H1 (cell line): ENCODE results near the gene RPL7A. TPM values are rescaled to one million over a fixed set of nuclear protein-coding genes. Genes with fewer than 3 reads are reported as not detected.
A peak's percentile ranks its signal among the peaks of the same experiment; 100 is the strongest.

Experiments used
- BCL11A ChIP-seq, 2 experiments: IDR thresholded peaks; one replicate each; pipeline ENCODE4 v1.6.1; 2011; ENCODE audit warnings: low read depth in 2 of 2, low read length in 2 of 2, mild to moderate bottlenecking in 2 of 2
- BRCA1 ChIP-seq: IDR thresholded peaks from 2 replicates; pipeline ENCODE4 v1.6.1; 2012; ENCODE audit warnings: low read depth, low read length, improper control_type of control experiment
- CTCF ChIP-seq, 3 experiments: IDR thresholded peaks; 1 replicate in 2 of 3; 2 replicates in 1 of 3; pipeline versions ENCODE4 v1.5.1 to v1.6.1; 2011; ENCODE audit warnings: low read length in 3 of 3, mild to moderate bottlenecking in 3 of 3, inconsistent platforms in 2 of 3, low read depth in 1 of 3, moderate library complexity in 1 of 3; ENCODE audit not compliant: insufficient read depth in 1 of 3; ENCODE audit errors: control extremely low read depth in 1 of 3
- MAX ChIP-seq: IDR thresholded peaks from 2 replicates; pipeline ENCODE4 v1.6.1; 2012; ENCODE audit warnings: inconsistent platforms
- POLR2AphosphoS5 ChIP-seq: IDR thresholded peaks from 2 replicates; pipeline ENCODE4 v1.6.1; 2011; ENCODE audit warnings: low read depth, low read length
- RNF2 ChIP-seq: fragments of 200-900, 300-1000 bp; sonication (generic); IDR thresholded peaks from 2 replicates; pipeline ENCODE4 v1.7.1; 2016; ENCODE audit warnings: borderline replicate concordance, low read depth, mild to moderate bottlenecking, antibody characterized with exemption, low read length; ENCODE audit not compliant: poor library complexity, severe bottlenecking; ENCODE audit errors: missing control alignments
- SP4 ChIP-seq: IDR thresholded peaks from 2 replicates; pipeline ENCODE4 v1.6.1; 2012; ENCODE audit warnings: low read length, inconsistent platforms
- polyA plus RNA-seq, 7 experiments: library from polyadenylated mRNA; depleted of rRNA in 3 of 7; stranded (reverse) in 5 of 7; unstranded in 2 of 7; fragments of >200 nt in 5 of 7; fragments of 200-250 nt in 2 of 7; gene quantifications; 1 replicate in 5 of 7; 2 replicates in 1 of 7; 4 replicates in 1 of 7; pipeline versions ENCODE4 v1.2.1 to v1.2.3, GENCODE V29; 2011 to 2013; ENCODE audit warnings: missing spikeins in 2 of 7, mixed read lengths in 2 of 7
- total RNA-seq: library from RNA; stranded (reverse); fragmentation: NEBNext Ultra II Directional; extraction: Animal tissue kit (Norgen Biotek cat#: 25700); gene quantifications from 2 replicates; pipeline ENCODE4 v1.2.1, GENCODE V29; 2021

The RPL7A gene
- total and polyA plus RNA-seq, 2 of the 8 experiments (the other 6 are each of a cell fraction or from before 2014, with no cell fraction given): 2,578 to 2,783 TPM

GRCh38 chr9:133396952-133397351, 48.9 kb downstream of the RPL7A start (continued):
- TF ChIP-seq CTCF (IDR thresholded peaks at IDR 0.05; ENCODE audit: control extremely low read depth in 1 of 3, insufficient read depth in 1 of 3, low read depth in 1 of 3, low read length in 3 of 3) (peak in 2 of 3 experiments; percentile 76 to 87; a peak in 3 of 4 replicates), MAX (peak; percentile 47; the same call in 1 of the 2 replicates), RNF2 (no peak), POLR2AphosphoS5 (no peak), SP4 (no peak), BRCA1 (no peak), BCL11A (IDR thresholded peaks at IDR 0.05; ENCODE audit: low read depth in 2 of 2, low read length in 2 of 2) (no peak)
